HepG2 (cell line): ENCODE results near the gene ING1. TPM values are rescaled to one million over a fixed set of nuclear protein-coding genes. Genes with fewer than 3 reads are reported as not detected.
A peak's percentile ranks its signal among the peaks of the same experiment; 100 is the strongest.

Experiments
- ATF7 ChIP-seq, 2 experiments: fragments of 450-650 bp in 1 of 2; sonication (generic) in 1 of 2; formaldehyde crosslinking in 1 of 2; IDR thresholded peaks; 2 replicates each; pipeline versions ENCODE4 v1.4.0 to v1.6.1; 2016 to 2020; ENCODE audit warnings: antibody characterized with exemption in 1 of 2, mild to moderate bottlenecking in 1 of 2, missing genetic modification reagents in 1 of 2
- DPF2 ChIP-seq: sonication (generic); formaldehyde crosslinking; IDR thresholded peaks from 2 replicates; pipeline ENCODE4 v1.4.0; 2020; ENCODE audit warnings: mild to moderate bottlenecking, low read depth, missing genetic modification reagents, borderline replicate concordance
- E2F5 ChIP-seq: sonication (generic); formaldehyde crosslinking; conservative IDR thresholded peaks from 2 replicates; pipeline ENCODE4 v1.4.0; 2020; ENCODE audit warnings: missing genetic modification reagents
- MED13 ChIP-seq: sonication (generic); formaldehyde crosslinking; IDR thresholded peaks from 2 replicates; pipeline ENCODE4 v1.5.0; 2020; ENCODE audit warnings: missing genetic modification reagents
- NRL ChIP-seq: sonication (generic); formaldehyde crosslinking; IDR thresholded peaks from 2 replicates; pipeline ENCODE4 v1.5.0; 2020; ENCODE audit warnings: missing genetic modification reagents, mild to moderate bottlenecking, moderate library complexity, borderline replicate concordance
- ZBTB20 ChIP-seq: sonication (generic); formaldehyde crosslinking; IDR thresholded peaks from 2 replicates; pipeline ENCODE4 v1.8.1; 2023; ENCODE audit warnings: missing genetic modification reagents, low read depth, mild to moderate bottlenecking, borderline replicate concordance
- ZBTB3 ChIP-seq: sonication (generic); formaldehyde crosslinking; IDR thresholded peaks from 2 replicates; pipeline ENCODE4 v1.4.0; 2020; ENCODE audit warnings: low read depth, mild to moderate bottlenecking, moderate library complexity, missing genetic modification reagents, borderline replicate concordance
- ZMYM4 ChIP-seq: sonication (generic); formaldehyde crosslinking; IDR thresholded peaks from 2 replicates; pipeline ENCODE4 v1.8.1; 2023; ENCODE audit warnings: mild to moderate bottlenecking, missing genetic modification reagents
- ZNF318 ChIP-seq: sonication (generic); formaldehyde crosslinking; IDR thresholded peaks from 2 replicates; pipeline ENCODE4 v1.4.0; 2020; ENCODE audit warnings: mild to moderate bottlenecking, missing genetic modification reagents
- ZNF414 ChIP-seq: sonication (generic); formaldehyde crosslinking; IDR thresholded peaks from 2 replicates; pipeline ENCODE4 v1.5.0; 2020; ENCODE audit warnings: missing genetic modification reagents
- ZNF543 ChIP-seq: sonication (generic); formaldehyde crosslinking; IDR thresholded peaks from 2 replicates; pipeline ENCODE4 v1.4.0; 2020; ENCODE audit warnings: mild to moderate bottlenecking, missing genetic modification reagents
- polyA plus RNA-seq, 8 experiments: library from polyadenylated mRNA; depleted of rRNA in 3 of 8; stranded (reverse) in 7 of 8; unstranded in 1 of 8; fragments of >200 nt; fragmentation: Illumina TruSeq in 4 of 8; extraction: Trizol in 4 of 8; gene quantifications; 2 replicates each; pipeline versions ENCODE4 v1.2.1 to v1.2.3, GENCODE V29; 2011 to 2016; ENCODE audit warnings: low read depth in 4 of 8, missing spikeins in 1 of 8, mixed read lengths in 1 of 8; ENCODE audit not compliant: insufficient read depth in 1 of 8
- total RNA-seq, 5 experiments: library from RNA; depleted of rRNA; stranded (reverse); fragments of >200 nt; fragmentation: Illumina TruSeq; extraction: Trizol; gene quantifications; 2 replicates each; pipeline ENCODE4 v1.2.3, GENCODE V29; 2016; ENCODE audit warnings: low read depth in 1 of 5
- TF ChIP-seq, protein P1 (sequence below): sonication (generic); formaldehyde crosslinking; conservative IDR thresholded peaks from 2 replicates; pipeline ENCODE4 v1.4.0; 2020; ENCODE audit warnings: missing genetic modification reagents
- TF ChIP-seq, protein P2 (sequence below): sonication (generic); formaldehyde crosslinking; IDR thresholded peaks from 2 replicates; pipeline ENCODE4 v1.4.0; 2020; ENCODE audit warnings: mild to moderate bottlenecking, missing genetic modification reagents, borderline replicate concordance

The ING1 gene
- total and polyA plus RNA-seq, 2 of the 13 experiments (the other 11 are each of a cell fraction or from before 2014, with no cell fraction given), result 8.1 to 16.1 TPM

- TF ChIP-seq ZNF318 (CRISPR knock-in tag) (peak; percentile 53; the same call in 1 of the 2 replicates), DPF2 (CRISPR knock-in tag) (no peak), ZNF543 (CRISPR knock-in tag) (peak; percentile 53; the same call in 1 of the 2 replicates), ZMYM4 (CRISPR knock-in tag) (peak; percentile 45), ATF7 (IDR thresholded peaks at IDR 0.05) (no peak), ATF7 (CRISPR knock-in tag; IDR thresholded peaks at IDR 0.05) (0 out of 2 replicates have a peak, but pooled peaks have one; percentile 1), NRL (CRISPR knock-in tag) (no peak), ZBTB20 (no peak), ZBTB3 (CRISPR knock-in tag) (no peak), MED13 (CRISPR knock-in tag) (0 out of 2 replicates have a peak, but pooled peaks have one; percentile 29), ZNF414 (no peak; the same call in 1 of the 2 replicates), E2F5 (0 out of 2 replicates have a peak, but pooled peaks have one; percentile 10)
- TF ChIP-seq, protein P1, sequence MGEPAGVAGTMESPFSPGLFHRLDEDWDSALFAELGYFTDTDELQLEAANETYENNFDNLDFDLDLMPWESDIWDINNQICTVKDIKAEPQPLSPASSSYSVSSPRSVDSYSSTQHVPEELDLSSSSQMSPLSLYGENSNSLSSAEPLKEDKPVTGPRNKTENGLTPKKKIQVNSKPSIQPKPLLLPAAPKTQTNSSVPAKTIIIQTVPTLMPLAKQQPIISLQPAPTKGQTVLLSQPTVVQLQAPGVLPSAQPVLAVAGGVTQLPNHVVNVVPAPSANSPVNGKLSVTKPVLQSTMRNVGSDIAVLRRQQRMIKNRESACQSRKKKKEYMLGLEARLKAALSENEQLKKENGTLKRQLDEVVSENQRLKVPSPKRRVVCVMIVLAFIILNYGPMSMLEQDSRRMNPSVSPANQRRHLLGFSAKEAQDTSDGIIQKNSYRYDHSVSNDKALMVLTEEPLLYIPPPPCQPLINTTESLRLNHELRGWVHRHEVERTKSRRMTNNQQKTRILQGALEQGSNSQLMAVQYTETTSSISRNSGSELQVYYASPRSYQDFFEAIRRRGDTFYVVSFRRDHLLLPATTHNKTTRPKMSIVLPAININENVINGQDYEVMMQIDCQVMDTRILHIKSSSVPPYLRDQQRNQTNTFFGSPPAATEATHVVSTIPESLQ (CRISPR knock-in tag), result no peak
- TF ChIP-seq, protein P2, sequence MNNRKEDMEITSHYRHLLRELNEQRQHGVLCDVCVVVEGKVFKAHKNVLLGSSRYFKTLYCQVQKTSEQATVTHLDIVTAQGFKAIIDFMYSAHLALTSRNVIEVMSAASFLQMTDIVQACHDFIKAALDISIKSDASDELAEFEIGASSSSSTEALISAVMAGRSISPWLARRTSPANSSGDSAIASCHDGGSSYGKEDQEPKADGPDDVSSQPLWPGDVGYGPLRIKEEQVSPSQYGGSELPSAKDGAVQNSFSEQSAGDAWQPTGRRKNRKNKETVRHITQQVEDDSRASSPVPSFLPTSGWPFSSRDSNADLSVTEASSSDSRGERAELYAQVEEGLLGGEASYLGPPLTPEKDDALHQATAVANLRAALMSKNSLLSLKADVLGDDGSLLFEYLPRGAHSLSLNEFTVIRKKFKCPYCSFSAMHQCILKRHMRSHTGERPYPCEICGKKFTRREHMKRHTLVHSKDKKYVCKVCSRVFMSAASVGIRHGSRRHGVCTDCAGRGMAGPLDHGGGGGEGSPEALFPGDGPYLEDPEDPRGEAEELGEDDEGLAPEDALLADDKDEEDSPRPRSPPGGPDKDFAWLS (CRISPR knock-in tag), result no peak
Measured at GRCh38 chr13:110712081-110712848, 1.2 kb upstream of the ING1 start (continued).
